Ureter (tissue), 1 donor: ENCODE results near the gene ATP6V1E1. TPM values are rescaled to one million over a fixed set of nuclear protein-coding genes. Genes with fewer than 3 reads are reported as not detected.
"Not testable (repeated sequence)": the region's sequence is repeated elsewhere in the genome, so short reads cannot be mapped to it uniquely, and the experiment has no call there.

Experiments used
- DNase-seq: peaks from one replicate; pipeline ENCODE4 v3.0.0-alpha.2; 2020; ENCODE audit warnings: low spot score
- total RNA-seq: library from RNA; stranded (reverse); gene quantifications from one replicate; pipeline ENCODE4 v1.2.4, GENCODE V29; 2023
- donor health status: DM: yes; HTN: yes; CAD: no.

Gene ATP6V1E1
- total RNA-seq, 1 donor from 2014 or later = 117 TPM

GRCh38 chr22:17581056-17581455, 47.5 kb downstream of the ATP6V1E1 start:
- no peak for DNase-seq

GRCh38 chr22:17580441-17581031, 48.0 kb downstream of the ATP6V1E1 start:
- no peak for DNase-seq

GRCh38 chr22:17579535-17579981, 49.0 kb downstream of the ATP6V1E1 start:
- no peak for DNase-seq

- no peak for DNase-seq
Measured at GRCh38 chr22:17578136-17578754, 50.3 kb downstream of the ATP6V1E1 start.

- no peak for DNase-seq
Measured at GRCh38 chr22:17576470-17576869, 52.1 kb downstream of the ATP6V1E1 start.

DNA sequence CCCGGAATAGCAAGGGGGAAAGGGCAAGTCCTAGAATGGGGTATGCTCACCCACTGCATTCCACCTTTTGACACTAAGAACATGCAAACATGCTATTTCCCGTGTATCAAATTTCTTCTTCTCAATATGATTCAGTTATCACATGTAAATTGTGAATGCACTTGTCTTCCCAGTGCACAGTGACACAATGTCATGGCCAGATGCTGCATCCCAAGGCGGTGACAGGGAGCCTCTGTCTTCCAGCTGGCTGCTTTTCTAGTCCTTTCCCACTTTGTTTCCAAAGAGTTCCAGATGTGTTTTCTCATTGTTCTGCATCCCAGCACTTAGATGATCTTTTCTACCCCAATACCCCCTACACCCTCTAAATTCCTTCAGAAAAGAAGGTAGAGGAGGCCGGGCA, 52.9 kb downstream of the ATP6V1E1 start:
- no peak for DNase-seq

DNA sequence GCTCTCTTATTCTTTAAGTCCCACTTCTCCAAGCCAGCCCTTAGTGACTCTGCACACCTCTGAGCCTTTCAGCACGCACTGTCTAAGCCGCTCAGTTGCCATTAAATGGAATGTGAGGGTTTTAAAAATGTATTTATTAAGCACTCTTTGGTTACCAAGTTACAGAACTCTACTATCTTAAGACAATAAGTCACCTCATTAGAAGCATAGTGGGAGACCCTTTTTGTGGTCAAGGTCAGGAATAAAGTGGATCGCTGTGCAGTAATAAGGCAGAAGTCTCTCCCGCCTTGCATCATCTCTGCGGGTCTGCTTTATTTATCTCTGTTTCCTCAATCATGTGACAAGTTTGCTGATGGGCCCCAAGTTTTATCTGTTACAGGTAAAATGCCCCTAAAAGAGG, 53.4 kb downstream of the ATP6V1E1 start:
- no peak for DNase-seq

- DNase-seq = peak; percentile 83
Measured at GRCh38 chr22:17570851-17571631, 57.5 kb downstream of the ATP6V1E1 start.

GRCh38 chr22:17569971-17570511, 58.5 kb downstream of the ATP6V1E1 start:
- no peak for DNase-seq

GRCh38 chr22:17566776-17567175, 61.8 kb downstream of the ATP6V1E1 start:
- DNase-seq = no peak

GRCh38 chr22:17566016-17566687, 62.4 kb downstream of the ATP6V1E1 start:
- not testable (repeated sequence) for DNase-seq

GRCh38 chr22:17563936-17564391, 64.6 kb downstream of the ATP6V1E1 start:
- DNase-seq = no peak

GRCh38 chr22:17562906-17563870, 65.4 kb downstream of the ATP6V1E1 start, which contains the start of gene SLC25A18:
SLC25A18 (plus strand) TSS chr22:17563498; CDS start chr22:17579945, 16,447 bp downstream.
- DNase-seq = no peak

- DNase-seq = no peak
Measured at GRCh38 chr22:17559188-17559587, 69.4 kb downstream of the ATP6V1E1 start.

DNA sequence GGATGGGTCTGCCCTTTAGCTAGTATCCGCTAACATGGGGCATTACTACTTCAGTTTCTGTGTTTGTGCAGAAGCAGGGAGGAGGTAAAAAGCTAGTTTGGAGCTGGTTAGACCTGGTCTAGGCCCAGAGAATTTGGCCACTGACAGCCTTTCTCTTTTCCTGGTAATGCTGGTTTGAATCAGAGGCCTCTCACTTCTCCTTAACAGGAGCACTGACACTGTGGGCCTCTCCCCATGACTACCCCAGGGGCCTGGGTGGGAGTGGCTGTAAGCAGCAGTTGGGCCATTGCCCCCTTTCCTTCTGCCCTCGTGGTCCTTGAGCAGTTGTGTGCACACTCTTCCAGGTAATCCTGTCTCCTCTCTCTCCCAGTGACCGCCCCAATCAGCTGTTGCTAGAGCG, 73.7 kb downstream of the ATP6V1E1 start:
- DNase-seq = no peak

- DNase-seq = no peak
Measured at GRCh38 chr22:17552737-17553136, 75.8 kb downstream of the ATP6V1E1 start.

- DNase-seq = no peak
Measured at GRCh38 chr22:17549655-17550054, 78.9 kb downstream of the ATP6V1E1 start.

DNA sequence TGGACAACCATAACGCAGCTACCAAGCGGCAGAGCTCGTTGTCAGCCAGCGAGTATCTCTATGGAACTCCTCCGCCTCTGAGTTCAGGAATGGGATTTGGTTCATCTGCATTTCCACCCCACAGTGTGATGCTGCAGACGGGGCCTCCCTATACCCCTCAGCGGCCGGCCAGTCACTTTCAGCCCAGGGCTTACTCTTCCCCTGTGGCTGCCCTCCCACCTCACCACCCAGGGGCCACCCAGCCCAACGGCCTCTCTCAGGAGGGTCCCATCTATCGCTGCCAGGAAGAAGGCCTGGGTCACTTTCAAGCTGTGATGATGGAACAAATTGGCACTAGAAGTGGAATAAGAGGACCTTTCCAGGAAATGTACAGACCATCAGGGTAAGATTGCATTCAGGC, 79.4 kb downstream of the ATP6V1E1 start:
- no peak for DNase-seq

DNA sequence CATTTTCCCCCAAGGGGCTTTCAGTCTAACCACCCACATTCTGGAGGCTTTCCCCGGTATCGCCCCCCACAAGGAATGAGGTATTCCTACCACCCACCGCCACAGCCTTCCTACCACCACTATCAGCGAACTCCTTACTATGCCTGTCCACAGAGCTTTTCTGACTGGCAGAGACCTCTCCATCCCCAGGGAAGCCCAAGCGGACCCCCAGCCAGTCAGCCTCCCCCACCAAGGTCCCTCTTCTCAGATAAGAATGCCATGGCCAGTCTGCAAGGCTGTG, 79.9 kb downstream of the ATP6V1E1 start:
- DNase-seq = no peak

GRCh38 chr22:17548010-17548755, 80.4 kb downstream of the ATP6V1E1 start:
- DNase-seq = no peak
